Measurements from ENCODE around the gene MAN1B1.

Gene MAN1B1

DNA sequence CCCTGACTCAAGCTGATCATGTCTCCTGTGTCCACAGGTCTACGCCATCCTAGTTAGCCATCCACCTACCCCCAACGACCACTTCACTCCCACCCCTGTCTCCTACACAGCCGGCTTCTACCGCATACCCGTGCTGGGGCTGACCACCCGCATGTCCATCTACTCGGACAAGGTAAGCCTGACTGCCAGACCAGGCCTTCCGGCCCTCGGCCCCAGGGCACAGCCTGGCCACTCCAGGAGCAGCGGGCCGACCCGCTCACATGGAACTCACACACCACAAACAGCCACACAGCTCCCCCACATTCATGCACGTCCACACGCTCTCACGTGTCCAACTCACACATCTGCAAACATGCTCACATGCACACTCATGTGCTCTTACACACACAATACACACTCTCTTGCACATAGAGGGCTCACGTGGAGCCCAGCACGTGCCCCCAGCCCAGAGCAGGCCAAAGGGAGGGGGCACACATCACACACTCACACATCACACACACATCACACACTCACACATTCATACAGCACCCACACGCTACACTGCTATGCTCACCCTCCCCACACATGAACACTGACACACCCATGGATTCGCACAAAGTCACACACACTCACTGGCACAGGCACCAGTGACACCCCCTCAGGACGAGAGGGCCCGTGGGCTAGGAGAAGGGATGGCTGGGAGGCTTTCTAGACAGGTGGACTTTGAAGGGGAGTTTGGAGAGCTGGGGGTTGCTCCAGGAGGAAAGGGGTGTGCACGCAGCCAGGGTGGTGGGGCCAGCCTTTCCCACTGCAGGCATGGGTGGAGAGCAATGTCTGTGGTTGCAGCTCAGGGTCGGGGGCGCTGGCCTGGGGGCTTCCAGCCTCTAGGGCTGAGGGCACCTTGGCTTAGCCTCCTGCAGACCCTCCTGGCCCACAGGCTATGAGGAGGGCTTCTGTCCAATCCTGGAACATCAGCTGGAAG is 55.5 kb downstream of the MAN1B1 start:
- DNase-seq (ENCODE audit: low spot score): no peak
- TF ChIP-seq, protein P1, sequence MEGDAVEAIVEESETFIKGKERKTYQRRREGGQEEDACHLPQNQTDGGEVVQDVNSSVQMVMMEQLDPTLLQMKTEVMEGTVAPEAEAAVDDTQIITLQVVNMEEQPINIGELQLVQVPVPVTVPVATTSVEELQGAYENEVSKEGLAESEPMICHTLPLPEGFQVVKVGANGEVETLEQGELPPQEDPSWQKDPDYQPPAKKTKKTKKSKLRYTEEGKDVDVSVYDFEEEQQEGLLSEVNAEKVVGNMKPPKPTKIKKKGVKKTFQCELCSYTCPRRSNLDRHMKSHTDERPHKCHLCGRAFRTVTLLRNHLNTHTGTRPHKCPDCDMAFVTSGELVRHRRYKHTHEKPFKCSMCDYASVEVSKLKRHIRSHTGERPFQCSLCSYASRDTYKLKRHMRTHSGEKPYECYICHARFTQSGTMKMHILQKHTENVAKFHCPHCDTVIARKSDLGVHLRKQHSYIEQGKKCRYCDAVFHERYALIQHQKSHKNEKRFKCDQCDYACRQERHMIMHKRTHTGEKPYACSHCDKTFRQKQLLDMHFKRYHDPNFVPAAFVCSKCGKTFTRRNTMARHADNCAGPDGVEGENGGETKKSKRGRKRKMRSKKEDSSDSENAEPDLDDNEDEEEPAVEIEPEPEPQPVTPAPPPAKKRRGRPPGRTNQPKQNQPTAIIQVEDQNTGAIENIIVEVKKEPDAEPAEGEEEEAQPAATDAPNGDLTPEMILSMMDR (IDR thresholded peaks at IDR 0.05; ENCODE audit: extremely low read depth, missing control alignments): no peak

DNA sequence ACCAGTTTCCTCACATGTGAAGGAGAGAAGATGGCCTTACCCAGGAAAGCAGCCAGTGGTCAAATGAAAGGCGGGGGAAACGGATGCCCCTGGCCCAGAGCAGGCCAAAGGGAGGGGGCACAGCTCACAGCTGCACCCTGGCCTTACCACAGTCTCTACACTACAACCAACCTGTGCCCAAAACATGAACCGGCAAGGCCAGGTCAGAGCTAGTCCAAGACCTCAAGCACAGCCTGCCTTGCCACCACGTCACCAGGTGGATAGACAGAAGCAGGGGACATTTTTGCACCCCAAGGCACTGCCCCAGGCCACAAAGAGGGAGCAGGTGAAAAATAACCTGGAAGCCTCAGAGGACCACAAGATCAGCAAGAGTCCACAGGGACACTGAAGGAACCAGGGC is 56.7 kb downstream of the MAN1B1 start:
- TF ChIP-seq, protein P1 (IDR thresholded peaks at IDR 0.05; ENCODE audit: extremely low read depth, missing control alignments): no peak

GRCh38 chr9:137145731-137146526 is 59.1 kb downstream of the MAN1B1 start:
- TF ChIP-seq, protein P1 (IDR thresholded peaks at IDR 0.05; ENCODE audit: extremely low read depth, missing control alignments): no peak
- DNase-seq (ENCODE audit: low spot score): no peak

More for the DNA sequence above, 56.7 kb downstream of the MAN1B1 start:
- DNase-seq (ENCODE audit: low spot score): no peak

DNA sequence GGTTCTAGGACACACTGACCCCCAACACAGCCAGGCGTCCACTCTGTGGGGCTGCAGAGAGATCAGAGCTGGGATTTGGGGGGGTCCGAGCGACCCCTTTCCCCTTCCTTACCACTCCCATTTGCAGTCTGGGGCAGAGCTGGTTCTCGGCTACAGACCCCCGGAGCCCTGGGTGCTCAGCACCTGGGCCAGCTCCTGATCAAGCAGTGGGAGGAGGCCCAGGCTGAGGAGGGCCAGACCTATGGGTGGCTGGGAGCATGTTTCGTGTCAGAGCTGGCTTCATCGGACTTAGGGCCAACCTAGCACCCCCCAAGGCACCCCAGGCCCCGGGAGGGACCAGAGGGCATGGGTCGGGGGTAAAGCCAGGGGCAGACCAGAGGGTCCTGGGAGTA is 59.7 kb downstream of the MAN1B1 start:
- TF ChIP-seq, protein P1 (IDR thresholded peaks at IDR 0.05; ENCODE audit: extremely low read depth, missing control alignments): no peak
- DNase-seq (ENCODE audit: low spot score): no peak

GRCh38 chr9:137147091-137147792 is 60.5 kb downstream of the MAN1B1 start:
- TF ChIP-seq, protein P1 (IDR thresholded peaks at IDR 0.05; ENCODE audit: extremely low read depth, missing control alignments): no peak

DNA sequence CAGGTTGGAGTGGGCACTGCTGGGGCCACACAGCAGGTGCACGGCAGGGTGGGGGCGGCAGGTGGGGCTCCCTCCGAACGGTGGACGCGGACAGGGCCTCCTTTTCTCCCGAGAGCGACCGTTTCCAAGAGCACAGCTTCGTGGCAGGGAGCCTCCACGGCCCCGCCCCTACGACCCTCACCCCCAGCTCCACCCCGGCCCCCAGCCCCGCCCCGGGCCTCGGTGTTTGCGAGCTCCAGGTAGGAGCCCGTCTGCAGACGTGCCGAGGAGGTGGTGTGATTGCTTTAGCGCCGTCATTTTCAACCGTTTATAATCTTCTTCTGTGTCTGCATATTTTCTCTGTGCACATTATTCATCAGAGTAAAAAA is 61.0 kb downstream of the MAN1B1 start:
- TF ChIP-seq, protein P1 (IDR thresholded peaks at IDR 0.05; ENCODE audit: extremely low read depth, missing control alignments): no peak
- DNase-seq (ENCODE audit: low spot score): no peak

More at GRCh38 chr9:137147091-137147792, 60.5 kb downstream of the MAN1B1 start:
- DNase-seq (ENCODE audit: low spot score): no peak
